MCF 10A (cell line): ENCODE data around the gene SUMO4. TPM values are rescaled to one million over a fixed set of nuclear protein-coding genes. Genes with fewer than 3 reads are reported as not detected.

Experiments
- total RNA-seq: library from RNA; stranded (reverse); gene quantifications from 2 replicates; pipeline ENCODE4 v1.2.3, GENCODE V29; 2022

SUMO4 gene
- total RNA-seq, 1 experiment from 2014 or later, result 2.1 TPM

Other genes with a start within 250 kb of the SUMO4 start
- gene TAB2, start 82.5 kb upstream of the SUMO4 start, total RNA-seq, result 55.9 and 76.4 TPM in 2 replicates
- 0.29 TPM in 1 of 2 replicates, not detected in the other for gene ZC3H12D, start 84.8 kb downstream of the SUMO4 start, total RNA-seq
- gene PPIL4, start 145.8 kb downstream of the SUMO4 start, total RNA-seq, result 37.2 and 47.7 TPM in 2 replicates
- 27.7 and 29.6 TPM in 2 replicates for gene GINM1, start 166.1 kb downstream of the SUMO4 start, total RNA-seq
- gene KATNA1, start 248.5 kb downstream of the SUMO4 start, total RNA-seq, result 23.2 and 25.8 TPM in 2 replicates